GM21619 (cell line): ENCODE data around the gene LIN37.

Source experiments
- ATAC-seq: cut with Tn5 transposase; IDR thresholded peaks from one replicate; pipeline ENCODE4 v1.9.1; 2021; ENCODE audit not compliant: unreplicated experiment

LIN37 gene

GRCh38 chr19:35751839-35752745, 3.7 kb downstream of the LIN37 start:
- no peak for ATAC-seq

DNA sequence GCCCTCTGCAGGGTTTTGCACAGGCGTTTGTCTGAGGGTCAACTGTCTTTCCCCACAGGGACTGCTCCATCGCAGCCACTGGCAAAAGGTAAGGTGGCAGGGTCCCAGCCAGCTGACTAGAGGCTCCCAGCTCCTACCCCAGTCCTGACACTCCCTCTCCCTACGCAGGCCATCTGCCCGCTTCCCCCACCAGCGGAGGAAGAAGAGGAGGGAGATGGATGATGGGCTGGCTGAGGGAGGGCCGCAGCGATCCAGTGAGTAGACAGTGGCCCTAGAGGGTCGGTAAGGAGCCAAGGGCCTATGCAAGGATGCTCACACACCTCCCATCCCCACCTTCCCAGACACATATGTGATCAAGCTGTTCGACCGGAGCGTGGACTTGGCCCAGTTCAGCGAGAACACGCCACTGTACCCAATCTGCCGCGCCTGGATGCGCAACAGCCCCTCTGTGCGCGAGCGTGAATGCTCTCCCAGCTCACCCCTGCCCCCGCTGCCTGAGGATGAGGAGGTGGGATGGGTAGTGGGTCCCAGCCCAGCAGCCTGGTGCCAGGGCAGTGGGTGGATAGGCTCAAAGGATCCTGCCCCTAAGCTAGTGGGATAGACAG, 4.5 kb downstream of the LIN37 start:
- no peak for ATAC-seq

GRCh38 chr19:35753634-35754369, 5.4 kb downstream of the LIN37 start:
- no peak for ATAC-seq

- no peak for ATAC-seq
Measured at GRCh38 chr19:35754370-35755130, 6.2 kb downstream of the LIN37 start.

DNA sequence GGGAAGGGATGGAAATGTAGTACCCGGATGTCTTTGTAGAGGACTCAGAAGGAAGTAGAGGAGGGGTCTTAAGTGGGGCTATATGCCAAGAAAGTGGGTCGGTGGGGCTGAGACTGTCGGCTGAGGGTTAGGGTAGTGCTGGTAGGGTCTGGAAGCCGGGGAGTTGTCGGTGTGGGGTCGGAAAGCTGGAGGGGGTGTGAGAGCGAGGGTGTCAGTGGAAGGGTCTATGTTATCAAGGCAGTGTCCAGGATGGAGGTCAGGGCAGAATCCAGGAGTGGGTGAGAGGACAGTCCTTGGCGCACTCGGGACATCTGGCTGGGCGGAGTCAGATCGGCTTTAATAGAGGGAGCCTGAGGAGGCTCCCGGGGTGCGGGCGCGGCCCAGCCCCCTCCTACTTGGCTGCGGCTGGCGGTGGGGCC, 6.8 kb downstream of the LIN37 start:
- ATAC-seq: no peak

DNA sequence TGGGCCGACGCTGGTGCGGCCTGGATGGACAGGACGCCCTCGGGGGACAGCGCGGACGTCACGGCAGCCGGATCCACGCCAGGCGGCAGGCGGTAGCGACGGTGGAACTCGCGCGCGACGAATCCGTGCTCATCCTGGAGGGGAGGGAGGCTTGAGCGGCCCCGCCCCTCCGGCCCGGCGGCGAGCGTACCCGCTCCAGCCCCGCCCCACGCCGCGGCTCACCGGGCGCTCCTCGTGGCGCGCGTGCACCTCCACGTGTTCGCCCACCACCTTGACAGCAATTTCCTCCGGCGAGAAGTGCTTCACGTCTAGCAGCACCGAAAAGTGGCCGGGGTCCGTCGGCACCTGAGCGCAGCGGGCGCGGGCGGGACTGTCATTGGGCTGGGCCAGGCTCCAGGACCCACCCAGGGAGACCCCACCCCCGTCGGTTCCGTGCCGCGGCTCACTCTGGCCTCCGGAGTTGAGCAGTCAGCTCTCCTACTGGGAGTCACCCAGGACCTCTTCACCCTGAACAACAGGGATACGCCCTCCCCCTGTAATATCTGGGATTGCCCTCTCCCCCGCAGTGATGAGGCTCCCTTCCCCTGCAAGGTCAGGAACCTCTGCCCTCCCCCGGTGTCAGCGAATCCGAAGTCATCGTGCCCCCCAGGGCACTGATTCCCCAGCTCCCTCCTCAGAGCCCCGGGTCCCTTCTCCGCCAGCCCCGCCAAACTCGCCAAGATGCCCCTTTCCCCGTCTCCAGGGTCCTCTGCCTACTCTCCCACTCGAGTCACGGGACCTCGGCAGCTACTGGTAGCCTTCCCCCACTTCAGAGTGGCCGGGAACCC, 7.4 kb downstream of the LIN37 start:
- no peak for ATAC-seq

- ATAC-seq: no peak
Measured at GRCh38 chr19:35756377-35757230, 8.2 kb downstream of the LIN37 start, which contains the start of gene HSPB6. Gene HSPB6, minus strand, starts transcription at chr19:35757029. Its CDS starts 21 bp downstream, at chr19:35757008.

GRCh38 chr19:35757231-35757748, 8.9 kb downstream of the LIN37 start:
- ATAC-seq: peak; percentile 9

- peak; percentile 91 for ATAC-seq
Measured at GRCh38 chr19:35757749-35758608, 9.6 kb downstream of the LIN37 start, which contains the start of gene PROSER3. Gene PROSER3, plus strand, starts transcription at chr19:35758176. Its CDS starts 40 bp downstream, at chr19:35758216.

DNA sequence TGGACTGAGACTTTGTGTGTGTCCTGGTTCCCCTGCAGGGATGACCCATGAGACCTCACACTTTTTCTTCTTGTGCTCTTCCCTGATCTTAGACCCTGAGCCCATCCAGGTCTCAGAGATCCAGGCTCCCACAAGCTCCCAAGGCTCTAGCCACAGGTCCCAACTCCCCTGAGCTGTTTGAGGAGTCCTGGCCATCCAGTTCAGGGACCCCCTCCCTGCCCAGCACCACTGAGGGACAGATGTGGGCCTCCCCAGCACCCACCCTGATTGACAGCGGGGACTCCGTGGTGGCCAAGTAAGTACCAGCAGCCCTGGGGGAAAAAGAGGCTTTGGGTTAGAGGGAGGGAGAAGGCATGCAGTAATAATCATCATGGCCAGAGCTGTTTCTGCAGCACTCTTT, 11.3 kb downstream of the LIN37 start:
- no peak for ATAC-seq

DNA sequence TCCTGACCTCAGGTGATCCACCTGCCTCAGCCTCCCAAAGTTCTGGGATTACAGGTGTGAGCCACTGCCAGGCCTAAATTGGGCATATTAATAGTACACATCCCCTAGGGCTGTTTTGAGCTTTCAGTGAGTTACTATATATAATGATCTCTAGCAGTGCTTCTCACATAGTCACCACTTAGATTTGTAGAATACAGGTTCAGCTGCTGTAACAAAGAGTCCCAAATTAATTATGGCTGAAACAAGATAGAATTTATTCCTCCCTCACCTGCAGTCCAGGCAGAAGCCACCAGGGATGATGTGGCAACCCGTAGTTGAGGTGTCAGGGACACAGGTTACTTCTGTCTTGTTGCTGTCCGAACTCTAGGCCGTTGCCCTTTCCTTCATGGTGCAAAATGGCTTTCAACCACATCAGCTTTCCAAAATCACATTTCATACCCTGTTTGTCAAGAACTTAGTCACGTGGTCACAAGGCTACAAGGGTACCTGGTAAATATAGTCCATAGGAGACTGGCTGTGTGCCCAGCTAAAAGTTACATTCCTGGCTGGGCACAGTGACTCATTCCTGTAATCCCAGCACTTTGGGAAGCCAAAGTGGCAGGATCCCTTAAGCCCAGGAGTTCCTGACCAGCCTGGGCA, 12.5 kb downstream of the LIN37 start:
- ATAC-seq: no peak

DNA sequence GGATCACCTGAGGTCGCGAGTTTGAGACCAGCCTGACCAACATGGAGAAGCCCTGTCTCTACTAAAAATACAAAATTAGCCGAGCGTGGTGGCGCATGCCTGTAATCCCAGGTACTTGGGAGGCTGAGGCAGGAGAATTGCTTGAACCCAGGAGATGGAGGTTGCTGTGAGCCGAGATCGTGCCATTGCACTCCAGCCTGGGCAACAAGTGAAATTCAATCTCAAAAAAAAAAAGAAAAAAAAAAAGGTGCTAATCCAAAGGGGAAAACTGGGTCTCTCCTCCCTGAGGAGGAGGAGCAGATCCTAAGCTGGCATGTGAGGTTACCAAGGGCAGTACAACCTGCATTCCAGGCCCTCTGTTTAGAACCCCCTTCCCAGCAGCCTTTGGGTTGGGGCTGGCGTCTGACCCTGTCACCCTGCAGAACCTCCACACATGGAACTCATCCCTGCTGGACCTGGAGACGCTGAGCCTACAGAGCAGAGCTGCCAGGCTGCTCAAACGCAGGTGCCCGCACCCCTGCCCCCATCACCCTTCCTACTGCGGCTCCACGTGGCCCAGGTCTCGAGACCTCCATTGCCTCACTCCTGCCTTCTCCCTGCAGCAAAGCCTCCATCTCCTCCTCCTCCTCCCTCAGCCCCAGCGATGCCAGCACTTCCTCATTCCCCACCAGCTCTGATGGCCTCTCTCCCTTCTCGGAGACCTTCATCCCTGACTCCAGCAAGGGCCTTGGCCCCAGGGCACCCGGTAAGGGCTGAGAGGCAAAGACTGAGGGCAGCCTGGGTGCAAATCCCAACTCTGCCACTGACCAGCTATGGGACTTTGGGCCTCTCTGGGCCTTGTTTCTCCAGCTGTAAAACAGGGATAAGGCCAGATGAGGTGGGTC, 16.3 kb downstream of the LIN37 start:
- no peak for ATAC-seq

DNA sequence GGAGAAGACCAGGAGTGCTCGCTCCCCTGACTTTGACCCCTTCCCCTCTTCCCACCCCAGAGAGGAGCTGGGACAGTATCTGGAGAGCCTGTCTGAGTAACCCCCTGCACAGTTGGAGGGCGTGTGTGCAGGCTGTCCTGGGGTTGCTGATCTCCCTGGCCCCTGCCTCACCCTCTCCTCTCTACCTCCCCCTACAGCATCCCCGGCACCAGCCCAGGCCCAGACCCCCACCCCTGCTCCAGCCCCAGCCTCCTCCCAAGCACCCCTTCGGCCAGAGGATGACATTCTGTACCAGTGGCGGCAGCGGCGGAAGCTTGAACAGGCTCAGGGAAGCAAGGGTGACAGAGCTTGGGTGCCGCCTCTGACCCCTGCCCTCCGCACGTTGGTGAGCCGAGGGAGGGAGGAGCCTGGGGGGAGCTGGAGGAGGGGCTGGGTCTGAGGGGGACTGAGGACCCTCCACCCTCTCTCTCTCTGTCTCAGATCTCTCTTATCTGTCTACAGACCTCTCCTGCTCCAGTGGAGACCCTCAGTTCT, 18.3 kb downstream of the LIN37 start:
- no peak for ATAC-seq

DNA sequence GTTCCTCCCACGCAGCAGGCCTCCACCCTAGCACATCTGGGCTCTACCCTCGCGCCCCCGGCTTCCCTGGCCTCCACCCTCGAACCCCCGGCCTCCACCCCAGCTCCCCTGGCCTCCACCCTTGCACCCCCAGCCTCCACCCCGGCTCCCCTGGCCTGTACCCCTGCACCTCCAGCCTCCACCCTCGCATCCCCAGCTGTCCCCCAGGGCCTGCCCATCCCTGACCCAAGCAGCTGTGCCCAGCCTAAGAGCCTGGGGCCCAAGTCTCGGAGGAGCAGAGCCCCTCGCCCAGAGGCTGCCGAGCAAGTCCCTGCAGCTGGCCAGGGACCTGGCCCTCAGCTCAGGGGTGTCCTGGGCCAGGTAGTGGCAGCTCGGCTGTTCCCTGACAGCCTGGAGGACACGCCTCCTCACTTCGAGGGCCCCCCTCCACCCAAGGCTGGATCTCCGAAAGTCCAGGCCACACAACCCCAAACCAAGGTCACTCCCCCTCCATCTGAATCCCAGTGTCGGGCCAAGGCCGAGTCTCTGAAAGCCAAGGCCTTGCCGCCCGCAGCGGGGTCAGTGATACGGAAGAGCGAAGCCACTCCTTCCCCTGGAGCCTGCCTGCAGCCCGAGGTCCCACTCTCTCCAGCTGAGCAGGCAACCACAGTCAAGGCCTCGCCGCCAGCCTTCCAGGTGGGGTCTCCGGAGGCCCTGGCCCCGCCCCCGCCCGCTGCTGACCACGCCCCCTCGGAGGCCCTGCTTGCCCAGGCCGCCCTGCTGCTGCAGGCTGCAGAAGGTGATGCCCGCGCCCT, 19.1 kb downstream of the LIN37 start:
- no peak for ATAC-seq

- no peak for ATAC-seq
Measured at GRCh38 chr19:35768082-35768421, 19.7 kb downstream of the LIN37 start.
